ENCODE measurements around the gene RAB11FIP5.
A peak's percentile ranks its signal among the peaks of the same experiment; 100 is the strongest.
"Not testable (repeated sequence)": the region's sequence is repeated elsewhere in the genome, so short reads cannot be mapped to it uniquely, and the experiment has no call there.

Gene RAB11FIP5, protein sequence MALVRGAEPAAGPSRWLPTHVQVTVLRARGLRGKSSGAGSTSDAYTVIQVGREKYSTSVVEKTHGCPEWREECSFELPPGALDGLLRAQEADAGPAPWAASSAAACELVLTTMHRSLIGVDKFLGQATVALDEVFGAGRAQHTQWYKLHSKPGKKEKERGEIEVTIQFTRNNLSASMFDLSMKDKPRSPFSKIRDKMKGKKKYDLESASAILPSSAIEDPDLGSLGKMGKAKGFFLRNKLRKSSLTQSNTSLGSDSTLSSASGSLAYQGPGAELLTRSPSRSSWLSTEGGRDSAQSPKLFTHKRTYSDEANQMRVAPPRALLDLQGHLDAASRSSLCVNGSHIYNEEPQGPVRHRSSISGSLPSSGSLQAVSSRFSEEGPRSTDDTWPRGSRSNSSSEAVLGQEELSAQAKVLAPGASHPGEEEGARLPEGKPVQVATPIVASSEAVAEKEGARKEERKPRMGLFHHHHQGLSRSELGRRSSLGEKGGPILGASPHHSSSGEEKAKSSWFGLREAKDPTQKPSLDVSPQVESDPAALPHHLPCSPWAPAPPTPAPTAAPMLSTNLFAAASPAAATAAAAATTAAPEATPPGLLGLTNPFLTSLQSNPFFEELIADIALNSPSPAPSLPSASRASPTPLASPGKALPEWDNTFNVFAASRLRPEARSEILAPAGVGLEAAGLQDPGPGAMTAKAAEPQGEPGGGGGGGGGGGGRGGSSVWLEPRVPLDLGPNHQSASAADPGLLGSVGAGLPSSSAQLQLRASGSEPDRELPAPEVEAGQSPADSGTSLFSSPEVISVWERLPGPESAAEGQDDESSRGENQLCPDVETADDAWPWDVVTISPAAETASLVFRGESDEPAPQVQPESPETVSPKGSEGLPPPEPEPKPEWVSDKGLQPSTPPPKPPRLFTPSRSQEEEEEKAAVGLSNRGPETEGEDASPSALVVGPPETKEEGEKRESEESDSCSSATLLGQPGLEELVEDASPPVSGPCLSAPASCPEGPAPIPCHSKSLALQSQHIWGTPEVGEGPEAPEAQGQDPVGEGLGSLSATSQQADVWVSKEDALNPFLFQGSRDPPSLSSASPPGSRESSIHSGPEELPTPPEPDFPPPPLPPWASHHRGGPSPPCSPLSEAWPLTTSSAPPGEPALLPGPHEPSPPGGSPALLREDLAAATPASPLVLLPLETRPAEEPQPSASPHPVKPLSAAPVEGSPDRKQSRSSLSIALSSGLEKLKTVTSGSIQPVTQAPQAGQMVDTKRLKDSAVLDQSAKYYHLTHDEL (N-terminal part only)

DNA sequence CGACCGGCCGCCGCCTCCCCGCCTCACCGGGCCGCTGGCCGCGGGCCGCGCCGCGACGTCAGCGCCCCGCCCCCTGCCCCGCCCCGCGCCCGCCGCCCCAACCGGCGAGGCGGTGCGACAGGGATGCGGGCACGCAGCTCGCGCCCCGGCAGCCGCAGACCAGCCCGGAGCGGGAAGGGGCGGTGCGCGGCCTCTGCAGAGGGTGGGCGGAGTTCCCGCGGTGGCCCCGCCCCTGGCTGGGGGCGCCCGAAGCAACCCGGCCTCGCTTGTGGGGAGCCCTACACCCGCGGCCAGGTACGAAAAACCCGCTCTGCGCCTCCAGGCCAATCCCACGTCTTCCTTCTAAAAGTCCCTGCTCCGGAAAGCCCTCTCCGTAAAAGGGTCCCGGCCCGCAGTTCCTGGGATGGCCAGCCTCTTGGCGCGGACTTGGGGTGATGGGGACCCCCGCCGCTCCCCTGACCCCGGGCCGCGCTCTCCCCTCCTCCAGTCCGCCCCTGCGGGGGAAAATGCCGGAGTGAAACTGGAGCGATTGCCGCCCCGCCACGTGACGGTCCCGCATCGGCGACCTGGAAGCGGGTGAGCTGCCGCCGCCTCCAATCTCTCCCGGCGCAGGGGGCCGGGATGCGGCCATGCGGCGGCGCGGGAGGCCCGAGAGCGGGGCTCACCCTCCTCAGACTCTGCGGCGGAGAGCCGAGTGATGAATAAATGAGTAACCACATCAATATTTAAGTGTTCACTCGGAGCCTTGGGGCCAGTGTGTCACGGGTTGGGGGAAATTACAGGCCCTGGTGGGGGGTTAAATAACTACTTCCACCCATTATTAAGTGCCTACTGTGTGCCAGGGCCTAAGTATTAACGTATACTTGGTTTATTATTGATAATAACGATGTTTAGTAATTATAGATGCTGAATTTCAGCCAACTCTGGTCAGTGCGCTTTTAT lies at the start of gene RAB11FIP5:
RAB11FIP5 (minus strand) TSS at position 36 of the 942 bp plus-strand sequence. CDS start 171 bp downstream, outside the sequence.
- peak; percentile 75 for DNase-seq

DNA sequence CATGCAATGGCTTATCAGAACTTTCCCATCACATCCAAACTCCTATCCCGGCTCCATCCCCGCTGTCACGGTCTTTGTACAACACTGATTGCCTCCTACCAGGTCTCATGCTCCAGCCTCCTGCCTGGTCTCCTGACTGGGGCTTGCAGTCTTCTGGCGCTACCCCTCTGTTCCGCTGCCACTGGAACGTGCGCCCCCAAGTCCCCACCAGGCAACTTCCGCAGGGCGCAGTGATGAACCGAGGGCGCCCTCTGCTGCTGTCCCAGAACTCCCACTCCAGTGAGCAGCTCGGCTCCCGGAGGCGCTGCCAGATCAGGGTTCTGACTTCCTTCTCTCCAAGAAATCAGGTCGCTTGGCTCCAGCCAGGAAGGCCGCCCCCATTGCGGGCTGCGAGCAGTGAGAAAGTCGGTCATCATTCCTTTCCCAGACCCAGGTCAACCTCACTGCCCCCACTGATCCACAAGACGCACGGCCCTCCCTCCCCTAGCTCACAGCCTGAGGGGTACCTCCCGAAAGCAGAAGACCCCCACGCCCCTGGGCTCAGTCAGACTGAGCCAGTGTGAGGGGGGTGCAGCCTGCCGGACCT lies 43.9 kb upstream of the RAB11FIP5 start:
- DNase-seq, result peak; percentile 5

DNA sequence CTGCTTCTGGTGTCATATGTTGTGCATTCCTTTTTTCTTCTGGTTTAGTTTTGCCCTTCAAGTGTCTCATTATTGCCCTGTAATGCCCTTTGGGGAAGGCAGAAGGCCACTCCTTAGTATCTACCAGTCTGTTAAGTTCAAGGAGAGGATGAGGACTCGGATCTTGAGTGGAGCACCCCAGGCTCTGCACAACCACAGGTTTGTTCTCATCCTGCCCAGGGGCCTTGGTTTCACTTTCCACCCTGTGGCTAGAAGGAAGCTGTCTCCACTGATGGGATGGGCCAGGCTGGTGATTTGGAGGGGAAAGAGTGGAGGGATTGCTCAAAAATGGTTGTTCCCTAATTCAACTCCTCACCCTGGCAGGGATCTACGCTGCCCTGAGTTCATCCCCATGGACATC lies 30.2 kb upstream of the RAB11FIP5 start:
- DNase-seq, result no peak

DNA sequence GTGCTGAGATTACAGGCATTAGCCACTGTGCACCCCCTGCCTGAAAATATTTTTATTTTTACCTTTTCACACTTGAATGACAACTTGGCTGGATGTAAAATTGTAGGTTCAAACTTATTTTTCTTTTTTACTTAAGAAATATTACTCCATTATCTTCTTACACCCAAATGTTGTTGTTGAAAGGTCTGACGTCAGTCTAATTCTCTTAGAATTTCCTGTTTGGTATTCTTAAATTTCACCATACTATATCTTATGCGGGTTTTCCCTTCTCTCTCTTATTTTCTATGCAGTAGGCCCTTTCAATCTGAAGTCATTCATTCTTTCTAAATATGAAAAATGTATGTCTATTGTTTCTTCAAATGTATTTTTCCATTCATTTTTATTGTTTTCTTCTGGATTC lies 29.1 kb upstream of the RAB11FIP5 start:
- DNase-seq, result no peak

DNA sequence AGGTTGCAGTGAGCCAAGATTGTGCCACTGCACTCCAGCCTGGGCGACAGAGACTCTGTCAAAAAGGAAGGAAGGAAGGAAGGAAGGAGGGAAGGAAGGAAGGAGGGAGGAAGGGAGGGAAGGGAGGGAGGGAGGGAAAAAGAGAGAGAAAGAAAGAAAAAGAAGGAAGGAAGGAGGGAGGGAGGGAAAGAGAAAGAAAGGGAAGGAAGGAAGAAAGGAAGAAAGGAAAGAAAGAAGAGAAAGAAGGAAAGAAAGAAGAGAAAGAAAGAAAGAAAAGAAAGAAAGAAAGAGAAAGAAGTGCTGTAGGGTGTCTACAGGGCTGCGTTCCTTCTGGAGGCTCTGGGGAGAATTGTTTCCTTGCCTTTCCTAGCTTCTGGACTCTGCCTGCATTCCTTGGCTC lies 22.5 kb upstream of the RAB11FIP5 start:
- DNase-seq, result no peak

DNA sequence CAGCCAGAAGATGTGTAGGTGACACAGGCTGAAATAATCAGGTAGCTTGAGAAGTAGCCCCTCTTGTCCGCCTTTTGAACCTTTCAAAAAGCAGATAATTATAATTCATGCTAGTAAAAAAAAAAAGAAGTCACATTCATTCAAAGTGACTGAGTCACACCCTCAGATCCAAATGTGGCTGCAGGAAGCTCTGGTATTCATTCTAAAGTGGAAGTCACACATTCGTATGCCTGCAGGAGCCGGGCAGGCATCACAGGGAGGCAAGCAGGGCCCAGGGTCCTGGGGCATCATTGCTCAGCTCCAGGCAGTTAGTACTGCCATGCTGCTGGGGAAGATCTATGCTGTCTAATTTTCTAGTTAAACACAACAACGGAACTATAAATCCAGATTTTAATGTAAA lies 21.7 kb upstream of the RAB11FIP5 start:
- no peak for DNase-seq

DNA sequence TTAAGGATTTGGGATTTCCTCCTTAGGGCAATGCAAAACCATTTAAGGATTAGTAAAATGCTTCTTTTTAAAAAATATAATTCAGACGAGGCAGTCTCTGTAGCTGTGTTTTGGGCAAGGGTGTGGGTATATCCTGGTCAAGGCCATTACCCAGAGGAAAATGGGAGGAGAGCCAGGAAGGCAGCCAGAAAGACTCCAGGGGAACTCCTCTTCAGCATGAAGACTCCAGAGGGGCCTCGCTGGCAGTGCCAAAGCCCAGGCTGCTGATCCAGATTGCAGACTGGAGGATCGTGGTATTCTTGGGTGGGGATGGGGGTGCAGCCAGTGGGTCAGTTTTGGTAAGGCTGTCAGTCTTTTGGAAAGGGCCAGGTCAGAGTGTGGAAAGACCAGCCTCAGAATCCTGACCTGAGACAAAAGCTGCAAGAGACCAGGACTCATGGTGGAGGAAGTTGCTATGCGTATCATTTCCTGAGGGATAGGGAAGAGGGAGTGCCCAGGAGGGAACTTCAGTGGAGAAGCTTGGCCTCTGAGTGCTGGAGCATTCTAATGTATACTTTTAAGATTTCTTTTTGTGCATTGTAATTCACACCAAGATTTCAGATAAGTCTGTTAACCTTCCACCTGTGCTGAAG lies 20.9 kb upstream of the RAB11FIP5 start:
- DNase-seq, result no peak

DNA sequence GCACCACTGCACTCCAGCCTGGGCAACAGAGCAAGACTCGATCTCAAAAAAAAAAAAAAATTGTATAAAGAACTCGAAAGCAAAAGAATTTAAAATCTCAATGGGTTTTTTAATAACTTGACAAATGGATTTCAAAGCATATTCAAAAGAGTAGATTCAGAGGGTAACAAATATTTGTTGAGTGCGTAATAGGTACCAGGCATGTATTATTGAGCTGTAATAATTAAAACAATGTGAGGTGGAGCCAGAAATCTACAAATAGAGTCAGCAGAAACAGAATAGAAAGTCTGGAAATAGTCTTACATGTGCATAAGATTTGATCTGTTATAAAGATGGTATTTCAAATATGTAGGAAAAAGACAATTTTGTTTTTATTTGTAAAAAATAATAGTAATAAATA lies 19.1 kb upstream of the RAB11FIP5 start:
- DNase-seq, result no peak

DNA sequence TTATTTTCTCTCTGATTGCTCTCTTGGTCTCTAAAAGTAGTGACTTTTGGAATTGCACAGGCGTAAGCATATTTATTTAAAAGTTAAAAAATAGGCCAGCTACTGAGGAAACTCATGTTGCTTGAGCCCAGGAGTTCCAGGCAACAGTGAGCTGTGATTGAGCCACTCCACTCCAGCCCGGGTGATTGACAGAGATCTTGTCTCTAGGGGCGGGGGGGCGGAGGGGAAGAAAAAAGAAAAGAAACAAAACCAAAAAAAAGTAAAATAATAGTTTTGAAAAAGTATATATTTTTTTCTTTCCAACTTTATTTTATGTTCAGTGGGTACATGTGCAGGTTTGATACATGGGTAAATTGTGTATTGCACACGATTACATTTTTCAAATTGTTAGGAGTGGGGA lies 18.0 kb upstream of the RAB11FIP5 start:
- DNase-seq, result no peak

DNA sequence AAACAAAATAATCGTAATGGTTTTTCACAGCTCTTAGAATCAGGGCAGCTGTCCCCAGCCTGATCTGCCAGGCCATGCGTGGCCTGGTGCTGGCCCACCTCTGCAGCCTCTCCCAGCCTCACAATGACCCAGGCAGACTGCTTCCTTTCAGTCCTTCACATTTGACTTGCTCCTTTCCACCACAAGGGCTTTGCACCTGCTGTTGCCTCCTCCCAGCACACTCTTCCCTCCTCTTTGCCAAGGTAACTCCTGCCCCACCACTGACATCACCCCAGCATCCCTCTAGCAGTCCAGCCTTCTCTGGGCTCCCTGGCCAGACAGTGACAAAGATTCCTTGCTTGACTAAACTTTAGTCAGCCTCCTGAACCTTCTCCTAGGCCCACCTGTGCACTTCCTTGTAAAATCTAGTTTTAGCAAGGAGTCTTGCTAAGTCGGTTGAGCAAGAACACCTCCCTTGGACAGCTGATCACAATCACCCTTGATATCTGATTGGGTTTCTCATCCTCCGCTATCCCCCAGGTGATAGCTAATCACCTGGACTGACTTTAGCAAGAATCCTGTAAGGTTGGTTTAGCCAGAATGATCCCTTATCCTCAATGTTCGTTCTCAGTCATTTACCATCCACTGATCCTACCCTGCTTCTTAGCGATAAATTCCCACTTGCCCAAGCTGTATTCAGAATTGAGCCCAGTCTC lies 16.2 kb upstream of the RAB11FIP5 start:
- DNase-seq, result no peak

DNA sequence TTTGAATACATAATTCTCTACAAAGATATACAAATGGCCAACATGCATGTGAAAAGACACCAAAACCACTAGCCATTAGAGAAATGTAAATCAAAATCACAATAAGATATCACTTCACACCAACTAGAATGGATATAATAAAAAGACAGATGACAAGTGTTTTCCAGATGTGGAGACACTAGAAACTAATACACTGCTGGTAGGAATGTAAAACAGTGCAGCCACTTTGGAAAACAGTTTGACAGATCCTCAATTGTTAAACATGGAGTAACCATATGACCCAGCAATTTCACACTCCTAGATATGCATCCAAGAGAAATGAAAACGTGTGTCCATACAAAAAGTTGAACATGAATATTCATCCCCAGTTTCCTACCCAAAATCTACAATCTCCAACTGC lies 9.8 kb upstream of the RAB11FIP5 start:
- DNase-seq, result no peak

DNA sequence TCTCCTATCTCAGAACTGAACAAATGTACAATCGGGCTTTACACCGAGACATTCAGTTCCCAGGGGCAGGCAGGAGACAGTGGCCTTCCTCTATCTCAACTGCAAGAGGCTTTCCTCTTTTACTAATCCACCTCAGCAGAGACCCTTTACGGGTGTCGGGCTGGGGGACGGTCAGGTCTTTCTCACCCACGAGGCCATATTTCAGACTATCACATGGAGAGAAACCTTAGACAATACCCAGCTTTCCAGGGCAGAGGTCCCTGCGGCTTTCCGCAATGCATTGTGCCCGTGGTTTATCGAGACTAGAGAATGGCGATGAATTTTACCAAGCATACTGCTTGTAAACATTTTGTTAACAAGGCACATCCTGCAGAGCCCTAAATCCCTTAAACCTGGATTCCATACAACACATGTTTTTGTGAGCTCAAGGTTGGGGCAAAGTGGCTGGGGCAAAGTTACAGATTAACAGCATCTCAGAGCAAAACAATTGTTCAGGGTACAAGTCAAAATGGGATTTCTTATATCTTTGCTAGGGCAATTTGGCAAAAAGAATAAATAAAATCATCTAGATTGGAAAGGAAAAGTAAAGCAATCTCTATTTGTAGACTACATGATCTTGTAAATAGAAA lies 7.0 kb upstream of the RAB11FIP5 start:
- not testable (repeated sequence) for DNase-seq

DNA sequence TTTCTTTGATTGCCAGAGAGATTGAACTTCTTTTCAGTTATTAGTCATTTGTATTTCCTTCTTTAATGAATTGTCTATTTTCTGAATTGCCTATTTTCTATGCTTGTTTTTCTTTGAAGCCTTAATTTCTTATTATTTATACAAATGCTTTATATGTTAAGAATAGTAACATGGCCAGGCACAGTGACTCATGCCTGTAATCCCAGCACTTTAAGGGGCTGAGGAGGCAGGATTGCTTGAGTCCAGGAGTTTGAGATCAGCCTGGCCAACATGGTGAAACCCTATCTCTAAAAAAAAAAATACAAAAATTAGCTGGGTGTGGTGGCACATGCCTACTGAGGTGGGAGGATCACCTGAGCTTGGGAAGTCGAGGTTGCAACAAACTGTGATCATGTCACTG lies 4.7 kb upstream of the RAB11FIP5 start:
- no peak for DNase-seq

DNA sequence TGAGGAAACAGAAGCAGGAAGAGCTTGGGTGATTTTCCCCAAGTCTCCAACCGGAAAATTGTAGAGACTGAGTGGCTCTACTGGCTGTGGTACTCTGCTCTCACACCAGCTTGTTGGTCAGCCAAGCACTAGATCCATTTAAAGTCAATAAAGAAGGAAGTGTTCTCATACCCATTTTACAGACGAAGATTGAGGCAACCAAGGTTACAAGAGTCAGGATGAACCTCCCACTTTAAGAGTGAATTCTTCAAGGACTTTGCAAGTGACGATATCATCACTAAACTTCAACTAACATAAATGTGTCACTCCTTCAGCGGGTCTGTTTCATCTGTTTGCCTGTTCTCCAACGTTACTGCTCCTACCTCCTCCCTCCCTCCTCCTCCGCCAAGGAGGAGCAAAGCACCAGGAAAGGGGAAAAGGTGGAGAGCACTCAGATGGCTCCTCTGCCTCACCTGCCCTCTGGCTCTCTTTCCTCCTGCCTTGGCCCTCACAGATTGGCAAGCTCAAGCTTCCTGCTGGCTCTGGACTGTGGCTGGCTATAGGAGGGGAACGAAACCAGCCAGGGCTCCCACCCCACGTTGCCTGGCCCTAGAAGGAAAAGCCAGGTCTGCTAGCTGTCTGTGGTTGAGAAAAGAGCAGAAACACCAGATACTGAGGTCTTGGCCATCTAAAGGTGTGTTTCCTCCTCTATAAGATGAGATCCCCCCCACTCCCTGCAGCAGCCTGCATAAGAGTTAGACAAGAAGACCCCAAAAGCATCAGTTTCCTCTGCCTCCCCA lies 3.6 kb upstream of the RAB11FIP5 start:
- no peak for DNase-seq

DNA sequence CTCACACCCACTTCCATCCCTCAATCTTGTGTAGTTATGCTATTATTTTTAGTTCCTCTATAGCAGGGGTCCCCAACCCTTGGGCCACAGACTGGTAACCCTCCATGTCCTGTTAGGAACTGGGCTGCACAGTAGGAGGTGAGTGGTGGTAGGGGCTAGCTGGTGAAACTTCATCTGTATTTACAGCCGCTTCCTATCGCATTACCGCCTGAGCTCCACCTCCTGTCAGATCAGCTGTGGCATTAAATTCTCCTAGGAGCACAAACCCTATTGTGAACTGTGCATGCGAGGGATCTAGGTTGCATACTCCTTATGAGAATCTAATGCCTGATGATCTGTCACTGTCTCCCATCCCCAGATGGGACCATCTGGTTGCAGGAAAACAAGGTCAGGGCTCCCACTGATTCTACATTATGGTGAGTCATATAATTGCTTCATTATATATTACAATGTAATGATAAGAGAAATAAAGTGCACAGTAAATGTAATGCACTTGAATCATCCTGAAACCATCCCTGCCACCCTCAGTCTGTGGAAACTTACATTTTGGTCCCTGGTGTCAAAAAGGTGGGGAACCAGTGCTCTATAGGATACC lies 1.6 kb upstream of the RAB11FIP5 start:
- no peak for DNase-seq

DNA sequence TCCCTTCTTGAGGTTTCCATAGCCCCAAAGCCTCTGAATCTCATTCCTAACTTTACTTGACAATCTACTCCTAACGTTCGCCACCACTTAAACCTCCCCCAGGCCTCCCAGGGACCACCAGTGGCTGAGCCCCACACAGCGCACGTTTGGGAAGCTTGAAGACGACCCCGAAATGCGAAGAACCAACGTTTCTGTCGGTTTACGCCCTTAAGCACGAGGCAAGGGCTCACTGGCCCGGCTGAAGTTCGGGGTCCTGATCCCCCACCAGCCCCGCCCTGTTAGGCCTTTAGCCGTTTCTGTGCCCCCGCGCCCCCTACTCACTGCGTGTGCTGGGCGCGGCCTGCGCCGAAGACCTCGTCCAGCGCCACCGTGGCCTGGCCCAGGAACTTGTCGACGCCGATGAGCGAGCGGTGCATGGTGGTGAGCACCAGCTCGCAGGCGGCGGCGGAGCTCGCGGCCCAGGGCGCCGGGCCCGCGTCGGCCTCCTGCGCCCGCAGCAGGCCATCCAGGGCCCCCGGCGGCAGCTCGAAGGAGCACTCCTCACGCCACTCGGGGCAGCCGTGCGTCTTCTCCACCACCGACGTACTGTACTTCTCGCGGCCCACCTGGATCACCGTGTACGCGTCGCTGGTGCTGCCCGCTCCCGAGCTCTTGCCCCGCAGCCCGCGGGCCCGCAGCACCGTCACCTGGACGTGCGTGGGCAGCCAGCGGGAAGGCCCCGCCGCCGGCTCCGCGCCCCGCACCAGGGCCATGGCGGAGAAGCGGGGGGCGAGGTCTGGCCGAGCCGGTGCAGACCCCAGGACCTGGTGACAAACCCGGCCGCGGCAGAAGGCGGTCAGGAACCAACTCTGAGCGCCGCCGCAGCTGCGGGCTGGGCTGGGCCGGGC lies 479 bp downstream of the RAB11FIP5 start:
- DNase-seq, result no peak

Measured in stimulated activated naive CD4-positive, alpha-beta T cell treated with Interleukin-2 at 50 U/mL for 16 hours (primary cell).